ENCODE measurements around the gene TNPO1. TPM values are rescaled to one million over a fixed set of nuclear protein-coding genes. Genes with fewer than 3 reads are reported as not detected.

The TNPO1 gene
- total RNA-seq, 1 donor, result 256 TPM

GRCh38 chr5:72845889-72846288 lies 29.4 kb downstream of the TNPO1 start:
- Histone ChIP-seq H3K36me3 (ENCODE audit: insufficient read depth, low read length) (no peaks in the 10 kb centered on the region), H4K20me1 (ENCODE audit: insufficient read depth, low read length) (peaks cover 23% of the 10 kb centered on the region), H3K9me3 (ENCODE audit: low read depth, low read length) (no peaks in the 10 kb centered on the region), H2AFZ (ENCODE audit: low read length) (no peak overlapping the region), H3K4me3 (ENCODE audit: insufficient read depth, low read length) (no peak overlapping the region), H3K27me3 (ENCODE audit: insufficient read depth, low read length) (no peaks in the 10 kb centered on the region), H3K4me1 (ENCODE audit: insufficient read depth, low read length) (peaks cover 63% of the 10 kb centered on the region), H3K27ac (ENCODE audit: low read depth, low read length) (no peak overlapping the region), H3K79me2 (ENCODE audit: insufficient read depth, low read length) (peaks cover 91% of the 10 kb centered on the region), H3K4me2 (ENCODE audit: insufficient read depth, low read length) (peak overlapping the region; percentile 46)
- TF ChIP-seq CTCF (IDR thresholded peaks at IDR 0.05; ENCODE audit: extremely low read depth, low read depth, low read length), result no peak
- DNase-seq (ENCODE audit: insufficient read length, low spot score, missing footprints), result no peak

- H4K20me1 ChIP-seq (ENCODE audit: insufficient read depth, low read length), result peaks cover 29% of the 10 kb centered on the region
- H3K27ac ChIP-seq (ENCODE audit: low read depth, low read length), result no peak overlapping the region
- no peak overlapping the region for H2AFZ ChIP-seq (ENCODE audit: low read length)
- H3K9me3 ChIP-seq (ENCODE audit: low read depth, low read length), result no peaks in the 10 kb centered on the region
- peaks cover under 1% of the 10 kb centered on the region for H3K36me3 ChIP-seq (ENCODE audit: insufficient read depth, low read length)
- no peak overlapping the region for H3K4me2 ChIP-seq (ENCODE audit: insufficient read depth, low read length)
- peaks cover 91% of the 10 kb centered on the region for H3K79me2 ChIP-seq (ENCODE audit: insufficient read depth, low read length)
- DNase-seq (ENCODE audit: insufficient read length, low spot score, missing footprints), result no peak
- no peaks in the 10 kb centered on the region for H3K27me3 ChIP-seq (ENCODE audit: insufficient read depth, low read length)
- H3K4me1 ChIP-seq (ENCODE audit: insufficient read depth, low read length), result peaks cover 66% of the 10 kb centered on the region
- TF ChIP-seq CTCF (IDR thresholded peaks at IDR 0.05; ENCODE audit: extremely low read depth, low read depth, low read length), result no peak
- no peak overlapping the region for H3K4me3 ChIP-seq (ENCODE audit: insufficient read depth, low read length)
Observed at GRCh38 chr5:72846483-72846882, 30.0 kb downstream of the TNPO1 start.

GRCh38 chr5:72847439-72847838 lies 31.0 kb downstream of the TNPO1 start:
- peaks cover 59% of the 10 kb centered on the region for H3K4me1 ChIP-seq (ENCODE audit: insufficient read depth, low read length)
- no peak for TF ChIP-seq CTCF (IDR thresholded peaks at IDR 0.05; ENCODE audit: extremely low read depth, low read depth, low read length)
- no peaks in the 10 kb centered on the region for H3K27me3 ChIP-seq (ENCODE audit: insufficient read depth, low read length)
- H3K4me3 ChIP-seq (ENCODE audit: insufficient read depth, low read length), result peak overlapping the region; percentile 88
- H3K36me3 ChIP-seq (ENCODE audit: insufficient read depth, low read length), result peaks cover 10% of the 10 kb centered on the region
- DNase-seq (ENCODE audit: insufficient read length, low spot score, missing footprints), result no peak
- peak overlapping the region; percentile 84 for H3K4me2 ChIP-seq (ENCODE audit: insufficient read depth, low read length)
- peaks cover 95% of the 10 kb centered on the region for H3K79me2 ChIP-seq (ENCODE audit: insufficient read depth, low read length)
- H3K9me3 ChIP-seq (ENCODE audit: low read depth, low read length), result no peaks in the 10 kb centered on the region
- peak overlapping the region; percentile 85 for H3K27ac ChIP-seq (ENCODE audit: low read depth, low read length)
- no peak overlapping the region for H2AFZ ChIP-seq (ENCODE audit: low read length)
- peaks cover 38% of the 10 kb centered on the region for H4K20me1 ChIP-seq (ENCODE audit: insufficient read depth, low read length)

- peak; percentile 93 for DNase-seq (ENCODE audit: insufficient read length, low spot score, missing footprints)
- peak overlapping the region; percentile 84 for H3K4me2 ChIP-seq (ENCODE audit: insufficient read depth, low read length)
- peak overlapping the region; percentile 88 for H3K4me3 ChIP-seq (ENCODE audit: insufficient read depth, low read length)
- H2AFZ ChIP-seq (ENCODE audit: low read length), result peak overlapping the region; percentile 73
- H4K20me1 ChIP-seq (ENCODE audit: insufficient read depth, low read length), result peaks cover 44% of the 10 kb centered on the region
- peaks cover 57% of the 10 kb centered on the region for H3K4me1 ChIP-seq (ENCODE audit: insufficient read depth, low read length)
- H3K79me2 ChIP-seq (ENCODE audit: insufficient read depth, low read length), result peaks cover 96% of the 10 kb centered on the region
- peak overlapping the region; percentile 85 for H3K27ac ChIP-seq (ENCODE audit: low read depth, low read length)
- no peaks in the 10 kb centered on the region for H3K27me3 ChIP-seq (ENCODE audit: insufficient read depth, low read length)
- peaks cover 16% of the 10 kb centered on the region for H3K36me3 ChIP-seq (ENCODE audit: insufficient read depth, low read length)
- no peak for TF ChIP-seq CTCF (IDR thresholded peaks at IDR 0.05; ENCODE audit: extremely low read depth, low read depth, low read length)
- H3K9me3 ChIP-seq (ENCODE audit: low read depth, low read length), result no peaks in the 10 kb centered on the region
Observed at GRCh38 chr5:72847989-72848473, 31.6 kb downstream of the TNPO1 start.
